Measurements from ENCODE around the gene PRR5.

- TF ChIP-seq JUND (IDR thresholded peaks at IDR 0.05): no peak
- no peak for TF ChIP-seq CEBPB (IDR thresholded peaks at IDR 0.05; ENCODE audit: low read depth)
- no peak for TF ChIP-seq CTCF (IDR thresholded peaks at IDR 0.05 in 2 of 3, conservative IDR thresholded peaks at IDR 0.05 in 1 of 3; ENCODE audit: borderline replicate concordance in 1 of 3, insufficient read depth in 1 of 3, low read depth in 2 of 3, low read length in 2 of 3)
- no peak for TF ChIP-seq POLR2A (IDR thresholded peaks at IDR 0.05; ENCODE audit: borderline replicate concordance, extremely low read depth, insufficient read depth, insufficient read length)
- no peak for TF ChIP-seq POLR2AphosphoS5 (IDR thresholded peaks at IDR 0.05; ENCODE audit: low read depth, low read length)
- TF ChIP-seq RAD21 (IDR thresholded peaks at IDR 0.05; ENCODE audit: low read depth): no peak
- TF ChIP-seq EZH2 (IDR thresholded peaks at IDR 0.05): no peak
- TF ChIP-seq, protein P1, sequence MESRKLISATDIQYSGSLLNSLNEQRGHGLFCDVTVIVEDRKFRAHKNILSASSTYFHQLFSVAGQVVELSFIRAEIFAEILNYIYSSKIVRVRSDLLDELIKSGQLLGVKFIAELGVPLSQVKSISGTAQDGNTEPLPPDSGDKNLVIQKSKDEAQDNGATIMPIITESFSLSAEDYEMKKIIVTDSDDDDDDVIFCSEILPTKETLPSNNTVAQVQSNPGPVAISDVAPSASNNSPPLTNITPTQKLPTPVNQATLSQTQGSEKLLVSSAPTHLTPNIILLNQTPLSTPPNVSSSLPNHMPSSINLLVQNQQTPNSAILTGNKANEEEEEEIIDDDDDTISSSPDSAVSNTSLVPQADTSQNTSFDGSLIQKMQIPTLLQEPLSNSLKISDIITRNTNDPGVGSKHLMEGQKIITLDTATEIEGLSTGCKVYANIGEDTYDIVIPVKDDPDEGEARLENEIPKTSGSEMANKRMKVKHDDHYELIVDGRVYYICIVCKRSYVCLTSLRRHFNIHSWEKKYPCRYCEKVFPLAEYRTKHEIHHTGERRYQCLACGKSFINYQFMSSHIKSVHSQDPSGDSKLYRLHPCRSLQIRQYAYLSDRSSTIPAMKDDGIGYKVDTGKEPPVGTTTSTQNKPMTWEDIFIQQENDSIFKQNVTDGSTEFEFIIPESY (IDR thresholded peaks at IDR 0.05; ENCODE audit: extremely low read depth, insufficient replicate concordance, low read length): no peak
- no peak for TF ChIP-seq YY1 (IDR thresholded peaks at IDR 0.05; ENCODE audit: extremely low read depth, insufficient replicate concordance, low read depth, low read length)
- TF ChIP-seq ZNF274 (IDR thresholded peaks at IDR 0.05; ENCODE audit: low read depth, low read length): no peak
- TF ChIP-seq EZH2phosphoT487 (IDR thresholded peaks at IDR 0.05; ENCODE audit: borderline replicate concordance): no peak
- no peak for TF ChIP-seq EGR1 (IDR thresholded peaks at IDR 0.05; ENCODE audit: low read depth)
- no peak for TF ChIP-seq MAX (IDR thresholded peaks at IDR 0.05)
- TF ChIP-seq SIN3A (IDR thresholded peaks at IDR 0.05; ENCODE audit: low read depth): no peak
Observed at GRCh38 chr22:44706488-44706887, 4.5 kb downstream of the PRR5 start.
